GM12878 (cell line): Measurements from ENCODE around the gene BTF3. TPM values are rescaled to one million over a fixed set of nuclear protein-coding genes. Genes with fewer than 3 reads are reported as not detected.

Source experiments
- ATAC-seq: fragments of 200-7000 bp; cut with Tn5 transposase; 3 replicates; pipeline ENCODE4 v1.9.1; 2020; ENCODE audit warnings: mild to moderate bottlenecking, moderate library complexity
- BruUV-seq: library from RNA; stranded (reverse); fragments of 400-500 nt; replicated peaks from 2 replicates; lab custom pipeline; 2021; lab: Mats Ljungman, UMichigan
- CTCF ChIA-PET: fragments of 300-600 bp; sonication (Branson Sonifier 250); formaldehyde crosslinking; extraction: SDS; loops from one replicate; lab custom pipeline; 2021; ENCODE audit warnings: inconsistent platforms; lab: Yijun Ruan, JAX
- POLR2A ChIA-PET: fragments of 350-600 bp; formaldehyde crosslinking; extraction: SDS; loops from one replicate; lab custom pipeline; 2021; ENCODE audit warnings: inconsistent platforms; lab: Charles Lee
- RAD21 ChIA-PET: fragments of 300-600 bp; sonication (Branson Sonifier 250); formaldehyde crosslinking; loops from one replicate; lab custom pipeline; 2023; ENCODE audit warnings: antibody characterized with exemption; ENCODE audit not compliant: unreplicated experiment; lab: Charles Lee
- SMC1A ChIA-PET: fragments of 300-600 bp; sonication (Branson Sonifier 250); formaldehyde crosslinking; loops from one replicate; lab custom pipeline; 2023; ENCODE audit not compliant: unreplicated experiment, uncharacterized antibody; lab: Charles Lee
- DNase-seq: peaks from one replicate; pipeline ENCODE4 v3.0.0-alpha.2; 2011; ENCODE audit warnings: low read depth, low spot score
- FAIRE-seq: peaks from 3 replicates; lab custom pipeline; 2011; peaks lifted over from hg19 to GRCh38; lab: Jason Lieb, UNC
- H2AFZ ChIP-seq: 2 replicates; pipeline ENCODE4 v1.6.0; 2011; ENCODE audit warnings: low read depth, low read length, control low read depth; ENCODE audit not compliant: control insufficient read depth
- H3K27ac ChIP-seq: 2 replicates; pipeline ENCODE4 v1.5.1; 2011; ENCODE audit warnings: control low read depth; ENCODE audit not compliant: control insufficient read depth, insufficient read depth
- H3K27me3 ChIP-seq, 2 experiments: replicated peaks in 1 of 2; 2 replicates each; pipeline versions ENCODE4 v1.6.0 to v1.6.1; 2011; ENCODE audit warnings: low read length in 1 of 2; ENCODE audit not compliant: control insufficient read depth in 2 of 2, insufficient read depth in 2 of 2
- H3K36me3 ChIP-seq, 2 experiments: 2 replicates each; pipeline ENCODE4 v1.5.1; 2011; ENCODE audit warnings: low read length in 1 of 2; ENCODE audit not compliant: control insufficient read depth in 2 of 2, insufficient read depth in 2 of 2
- H3K4me1 ChIP-seq: 2 replicates; pipeline ENCODE4 v1.6.1; 2011; ENCODE audit warnings: mild to moderate bottlenecking, low read length, moderate library complexity, mixed read lengths; ENCODE audit not compliant: control insufficient read depth, insufficient read depth
- H3K4me2 ChIP-seq: 2 replicates; pipeline ENCODE4 v1.6.0; 2011; ENCODE audit warnings: control low read depth; ENCODE audit not compliant: control insufficient read depth, insufficient read depth
- H3K4me3 ChIP-seq: fragments of 200-600 bp; sonication (generic); 2 replicates; pipeline ENCODE4 v1.5.1; 2016
- H3K79me2 ChIP-seq: 2 replicates; pipeline ENCODE4 v1.6.0; 2011; ENCODE audit warnings: low read length; ENCODE audit not compliant: control insufficient read depth, insufficient read depth
- H3K9ac ChIP-seq: 2 replicates; pipeline ENCODE4 v1.8.0; 2011; ENCODE audit warnings: low read length, control low read depth, mixed read lengths; ENCODE audit not compliant: control insufficient read depth, insufficient read depth
- H3K9me3 ChIP-seq: replicated peaks from 3 replicates; pipeline ENCODE4 v1.5.1; 2011; ENCODE audit warnings: mild to moderate bottlenecking, low read length; ENCODE audit not compliant: control insufficient read depth, insufficient read depth
- H4K20me1 ChIP-seq: 2 replicates; pipeline ENCODE4 v1.6.0; 2011; ENCODE audit not compliant: control insufficient read depth, insufficient read depth
- BCL3 ChIP-seq: IDR thresholded peaks from 2 replicates; pipeline ENCODE4 v1.6.1; 2011; ENCODE audit warnings: borderline replicate concordance, low read depth, mild to moderate bottlenecking, moderate library complexity, low read length; ENCODE audit not compliant: insufficient read depth, poor library complexity, severe bottlenecking
- CHD4 ChIP-seq: fragments of 200-600 bp; sonication (generic); IDR thresholded peaks from 2 replicates; pipeline ENCODE4 v1.6.1; 2016; ENCODE audit warnings: mild to moderate bottlenecking
- EZH2 ChIP-seq: IDR thresholded peaks from 2 replicates; pipeline ENCODE4 v1.6.1; 2012; ENCODE audit warnings: low read depth, mild to moderate bottlenecking, control low read depth, inconsistent platforms, low read length, borderline replicate concordance; ENCODE audit not compliant: control insufficient read depth
- FOXK2 ChIP-seq: fragments of 450-650 bp; IDR thresholded peaks from 2 replicates; pipeline ENCODE4 v1.6.1; 2017; ENCODE audit warnings: mild to moderate bottlenecking, moderate library complexity
- IRF3 ChIP-seq: fragments of 450-650 bp; IDR thresholded peaks from 2 replicates; pipeline ENCODE4 v1.6.1; 2014; ENCODE audit warnings: mild to moderate bottlenecking
- KAT2A ChIP-seq: conservative IDR thresholded peaks from 2 replicates; pipeline ENCODE4 v1.6.1; 2011; ENCODE audit warnings: low read depth, low read length; ENCODE audit not compliant: control insufficient read depth
- MEF2B ChIP-seq: fragments of 450-650 bp; IDR thresholded peaks from 2 replicates; pipeline ENCODE4 v1.6.1; 2018; ENCODE audit warnings: mild to moderate bottlenecking, moderate library complexity; ENCODE audit not compliant: partially characterized antibody, poor library complexity, severe bottlenecking
- NFYB ChIP-seq: IDR thresholded peaks from 2 replicates; pipeline ENCODE4 v1.6.1; 2011; ENCODE audit warnings: low read depth, mild to moderate bottlenecking, low read length, improper control_type of control experiment, moderate library complexity; ENCODE audit not compliant: insufficient read depth
- NR2F1 ChIP-seq: fragments of 450-650 bp; conservative IDR thresholded peaks from 2 replicates; pipeline ENCODE4 v1.6.1; 2017; ENCODE audit warnings: mild to moderate bottlenecking
- PRDM15 ChIP-seq: fragments of 450-650 bp; formaldehyde crosslinking; IDR thresholded peaks from 2 replicates; pipeline ENCODE4 v1.4.0; 2020; ENCODE audit warnings: mild to moderate bottlenecking, moderate library complexity
- RUNX3 ChIP-seq: IDR thresholded peaks from 2 replicates; pipeline ENCODE4 v1.6.1; 2012; ENCODE audit warnings: low read length, inconsistent platforms
- SREBF1 ChIP-seq: IDR thresholded peaks from 2 replicates; pipeline ENCODE4 v1.6.1; 2012; ENCODE audit warnings: mild to moderate bottlenecking, low read length
- TCF3 ChIP-seq: IDR thresholded peaks from 2 replicates; pipeline ENCODE4 v1.6.1; 2012; ENCODE audit warnings: low read depth, mild to moderate bottlenecking, low read length, borderline replicate concordance; ENCODE audit not compliant: insufficient read depth
- YBX1 ChIP-seq: fragments of 450-650 bp; IDR thresholded peaks from 2 replicates; pipeline ENCODE4 v1.6.1; 2016; ENCODE audit warnings: antibody characterized with exemption
- ZBTB33 ChIP-seq: fragments of 450-650 bp; IDR thresholded peaks from 2 replicates; pipeline ENCODE4 v1.6.1; 2017; ENCODE audit warnings: mild to moderate bottlenecking
- ZZZ3 ChIP-seq: IDR thresholded peaks from 2 replicates; pipeline ENCODE4 v1.6.1; 2011; ENCODE audit warnings: low read depth; ENCODE audit not compliant: control insufficient read depth, insufficient read length
- WGBS: methylation state at CpG from one replicate; pipeline ENCODE4 v1.1.6; 2016; ENCODE audit warnings: low lambda C conversion rate; ENCODE audit not compliant: insufficient replicate concordance, insufficient coverage; ENCODE audit errors: missing lambda C conversion rate; 5-methylcytosine and 5-hydroxymethylcytosine counted together
- in situ Hi-C: fragments of 300-500 bp; cut with MboI; formaldehyde crosslinking; loops from 9 replicates; pipeline ENCODE4 v1.14.3; 2018; ENCODE audit warnings: mixed read lengths
- intact Hi-C: fragments of 100-400 bp; cut with micrococcal nuclease; formaldehyde crosslinking; loops from one replicate; pipeline ENCODE4 v1.14.2; 2022; ENCODE audit not compliant: unreplicated experiment
- polyA plus RNA-seq, 11 experiments: library from polyadenylated mRNA; depleted of rRNA in 4 of 11; unstranded in 6 of 11; stranded (reverse) in 5 of 11; fragments of >200 nt; fragmentation: Nextera tagmentation in 4 of 11; fragmentation: Illumina TruSeq in 1 of 11; extraction: Ambion mirVana in 4 of 11; extraction: Trizol in 1 of 11; gene quantifications; 1 replicate in 1 of 11; 2 replicates in 10 of 11; pipeline versions ENCODE4 v1.2.1 to v1.2.3, GENCODE V29; 2011 to 2016; ENCODE audit warnings: inconsistent platforms in 2 of 11, missing spikeins in 2 of 11, low read depth in 1 of 11
- total RNA-seq, 4 experiments: library from RNA; depleted of rRNA in 3 of 4; stranded (reverse); fragments of >200 nt in 3 of 4; fragmentation: Illumina TruSeq in 1 of 4; extraction: Trizol in 1 of 4; gene quantifications; 2 replicates each; pipeline versions ENCODE4 v1.2.1 to v1.2.3, GENCODE V29; 2013 to 2021

The BTF3 gene
- total and polyA plus RNA-seq, 10 of the 15 experiments (the other 5 are each of a cell fraction or from before 2014, with no cell fraction given): 492 to 1,650 (median 904) TPM

GRCh38 chr5:73459366-73459765 lies 38.9 kb upstream of the BTF3 start (continued):
- TF ChIP-seq BCL3 (no peak), ZZZ3 (no peak), YBX1 (no peak), TCF3 (no peak), MEF2B (no peak), RUNX3 (no peak), ZBTB33 (no peak), SREBF1 (no peak)
- TF ChIP-seq, all 136 proteins: peak for 0

- BruUV-seq: no TSS peak
- POLR2A ChIA-PET: no interaction called here
- no peaks in the 10 kb centered on the region for H4K20me1 ChIP-seq
- 8% methylated on average over 1 of the region's 1 CpG for WGBS
- intact Hi-C loops: no loop called here
- in situ Hi-C loops: no loop called here
- DNase-seq (no peak), ATAC-seq (no peak), FAIRE-seq (no peak)
- H3K79me2 ChIP-seq: no peaks in the 10 kb centered on the region
- H3K9me3 ChIP-seq: no peaks in the 10 kb centered on the region
- no peak overlapping the region for H3K4me3 ChIP-seq
- SMC1A ChIA-PET: no interaction called here
- H3K36me3 ChIP-seq: no peaks in the 10 kb centered on the region
- RAD21 ChIA-PET: no interaction called here
- H3K4me2 ChIP-seq: no peak overlapping the region
- no peak for TF ChIP-seq NFYB
- TF ChIP-seq PRDM15 (CRISPR knock-in tag): no peak
- TF ChIP-seq CHD4: no peak
- no peak for TF ChIP-seq KAT2A
- no peak for TF ChIP-seq IRF3
- TF ChIP-seq NR2F1: no peak
- TF ChIP-seq EZH2: no peak
- no peak for TF ChIP-seq FOXK2
- H3K27ac ChIP-seq: no peak overlapping the region
- H3K9ac ChIP-seq: no peak overlapping the region
- CTCF ChIA-PET: interaction anchor here (1.3 kb wide), 1 partner anchor 77 kb away, joined by 4 read pairs; no protein-coding TSS in a partner anchor
- H3K4me1 ChIP-seq: no peaks in the 10 kb centered on the region
- H3K27me3 ChIP-seq: peaks cover 0 to 4% of the 10 kb centered on the region in 2 experiments; a peak in 1 of 4 replicates
- no peak overlapping the region for H2AFZ ChIP-seq
Measured at GRCh38 chr5:73460133-73460532, 38.1 kb upstream of the BTF3 start.
